ENCODE data around the gene PRPF40B.

The PRPF40B gene

GRCh38 chr12:49659753-49660152, 36.4 kb downstream of the PRPF40B start:
- no peak for DNase-seq (ENCODE audit: low read depth)

GRCh38 chr12:49661191-49661590, 37.8 kb downstream of the PRPF40B start:
- no peak for DNase-seq (ENCODE audit: low read depth)

- no peak for DNase-seq (ENCODE audit: low read depth)
Measured at GRCh38 chr12:49661746-49662145, 38.4 kb downstream of the PRPF40B start.

- DNase-seq (ENCODE audit: low read depth): peak; percentile 48
Measured at GRCh38 chr12:49662998-49663843, 39.9 kb downstream of the PRPF40B start.

GRCh38 chr12:49664167-49664566, 40.8 kb downstream of the PRPF40B start:
- no peak for DNase-seq (ENCODE audit: low read depth)

- no peak for DNase-seq (ENCODE audit: low read depth)
Measured at GRCh38 chr12:49664591-49665239, 41.4 kb downstream of the PRPF40B start.

- no peak for DNase-seq (ENCODE audit: low read depth)
Measured at GRCh38 chr12:49665384-49665783, 42.0 kb downstream of the PRPF40B start.

GRCh38 chr12:49666176-49666575, 42.8 kb downstream of the PRPF40B start:
- no peak for DNase-seq (ENCODE audit: low read depth)

- no peak for DNase-seq (ENCODE audit: low read depth)
Measured at GRCh38 chr12:49667325-49668090, 44.1 kb downstream of the PRPF40B start.

- DNase-seq (ENCODE audit: low read depth): no peak
Measured at GRCh38 chr12:49669796-49670195, 46.4 kb downstream of the PRPF40B start.

- peak; percentile 30 for DNase-seq (ENCODE audit: low read depth)
Measured at GRCh38 chr12:49671031-49671765, 47.8 kb downstream of the PRPF40B start.

GRCh38 chr12:49672301-49673217, 49.2 kb downstream of the PRPF40B start:
- DNase-seq (ENCODE audit: low read depth): no peak

GRCh38 chr12:49673446-49674317, 50.3 kb downstream of the PRPF40B start:
- DNase-seq (ENCODE audit: low read depth): no peak

- no peak for DNase-seq (ENCODE audit: low read depth)
Measured at GRCh38 chr12:49674318-49674981, 51.1 kb downstream of the PRPF40B start.

GRCh38 chr12:49675137-49675536, 51.8 kb downstream of the PRPF40B start:
- no peak for DNase-seq (ENCODE audit: low read depth)

GRCh38 chr12:49678711-49679110, 55.4 kb downstream of the PRPF40B start:
- no peak for DNase-seq (ENCODE audit: low read depth)

GRCh38 chr12:49680075-49680474, 56.7 kb downstream of the PRPF40B start:
- DNase-seq (ENCODE audit: low read depth): no peak

GRCh38 chr12:49683599-49684309, 60.4 kb downstream of the PRPF40B start:
- DNase-seq (ENCODE audit: low read depth): no peak

Measured in stimulated activated CD8-positive, alpha-beta memory T cell treated with anti-CD3 and anti-CD28 coated beads, Interleukin-15, amount 100 ng/mL, for 1 hour (primary cell).